GM23338 (cell line): ENCODE data around the gene EDARADD. TPM values are rescaled to one million over a fixed set of nuclear protein-coding genes. Genes with fewer than 3 reads are reported as not detected.

Experiments used
- ATAC-seq: fragments of 200-7000 bp; cut with Tn5 transposase; 3 replicates; pipeline ENCODE4 v1.9.1; 2020
- DNase-seq: peaks from one replicate; pipeline ENCODE4 v3.0.0-alpha.2; 2015; ENCODE audit warnings: low spot score
- H2AFZ ChIP-seq: fragments of 200-600 bp; sonication (generic); 2 replicates; pipeline ENCODE4 v1.8.0; 2016; ENCODE audit warnings: antibody characterized with exemption, mild to moderate bottlenecking, moderate library complexity
- H3F3A ChIP-seq: fragments of 200-600 bp; sonication (generic); replicated peaks from 2 replicates; pipeline ENCODE4 v1.8.0; 2017; ENCODE audit warnings: antibody characterized with exemption, mixed run types, low read depth
- H3K27ac ChIP-seq: fragments of 200-600 bp; sonication (generic); 2 replicates; pipeline ENCODE4 v1.6.1; 2016; ENCODE audit warnings: low read depth
- H3K27me3 ChIP-seq: fragments of 200-600 bp; sonication (generic); 2 replicates; pipeline ENCODE4 v1.8.0; 2016; ENCODE audit warnings: mild to moderate bottlenecking, mixed run types, moderate library complexity; ENCODE audit not compliant: insufficient read depth
- H3K36me3 ChIP-seq: fragments of 200-600 bp; sonication (generic); 2 replicates; pipeline ENCODE4 v1.8.0; 2016; ENCODE audit warnings: mild to moderate bottlenecking; ENCODE audit not compliant: insufficient read depth
- H3K4me1 ChIP-seq: fragments of 200-600 bp; sonication (generic); 2 replicates; pipeline ENCODE4 v1.8.0; 2016; ENCODE audit warnings: mild to moderate bottlenecking, moderate library complexity; ENCODE audit not compliant: insufficient read depth
- H3K4me2 ChIP-seq: fragments of 200-600 bp; sonication (generic); 2 replicates; pipeline ENCODE4 v1.7.1; 2017; ENCODE audit warnings: mixed run types
- H3K4me3 ChIP-seq: fragments of 200-600 bp; sonication (generic); 2 replicates; pipeline ENCODE4 v1.6.1; 2016; ENCODE audit warnings: mixed run types
- H3K79me2 ChIP-seq: fragments of 200-600 bp; sonication (generic); replicated peaks from 2 replicates; pipeline ENCODE4 v1.8.0; 2017; ENCODE audit warnings: mild to moderate bottlenecking; ENCODE audit not compliant: insufficient read depth
- H3K9me2 ChIP-seq: fragments of 200-600 bp; sonication (generic); 2 replicates; pipeline ENCODE4 v1.8.0; 2017; ENCODE audit not compliant: insufficient read depth
- H4K20me1 ChIP-seq: fragments of 200-600 bp; sonication (generic); replicated peaks from 2 replicates; pipeline ENCODE4 v1.8.0; 2017; ENCODE audit warnings: mild to moderate bottlenecking; ENCODE audit not compliant: insufficient read depth
- H3K27ac Mint-ChIP-seq: 2 replicates; pipeline ENCODE4 v1.8.0; 2020; ENCODE audit warnings: inconsistent platforms, mild to moderate bottlenecking, moderate library complexity, mixed read lengths
- H3K27me3 Mint-ChIP-seq: 3 replicates; pipeline ENCODE4 v1.8.0; 2022; ENCODE audit warnings: low read depth, mild to moderate bottlenecking, moderate library complexity, mixed read lengths, inconsistent platforms; ENCODE audit not compliant: insufficient read depth, poor library complexity
- H3K36me3 Mint-ChIP-seq: 3 replicates; pipeline ENCODE4 v1.8.0; 2021; ENCODE audit warnings: low read depth, mild to moderate bottlenecking, inconsistent platforms, moderate library complexity, mixed read lengths
- H3K4me1 Mint-ChIP-seq: 3 replicates; pipeline ENCODE4 v1.8.0; 2020; ENCODE audit warnings: mild to moderate bottlenecking, inconsistent platforms, mixed read lengths
- H3K4me3 Mint-ChIP-seq: 3 replicates; pipeline ENCODE4 v1.8.0; 2021; ENCODE audit warnings: moderate library complexity, mild to moderate bottlenecking, inconsistent platforms, mixed read lengths
- H3K9me3 Mint-ChIP-seq: 3 replicates; pipeline ENCODE4 v1.8.0; 2020; ENCODE audit warnings: moderate library complexity, mild to moderate bottlenecking, inconsistent platforms, mixed read lengths
- CREB1 ChIP-seq: fragments of 250-450 bp; sonication (Bioruptor Pico); IDR thresholded peaks from 2 replicates; pipeline ENCODE4 v1.5.0; 2020; ENCODE audit warnings: low read depth, mild to moderate bottlenecking, moderate library complexity
- EZH2 ChIP-seq: fragments of 200-600 bp; sonication (generic); IDR thresholded peaks from one replicate; pipeline ENCODE4 v1.8.0; 2017; ENCODE audit warnings: antibody characterized with exemption, mild to moderate bottlenecking, low read depth; ENCODE audit not compliant: unreplicated experiment
- EZH2phosphoT487 ChIP-seq: fragments of 200-600 bp; sonication (generic); IDR thresholded peaks from one replicate; pipeline ENCODE4 v1.8.1; 2018; ENCODE audit warnings: antibody characterized with exemption; ENCODE audit not compliant: unreplicated experiment
- JUNB ChIP-seq: IDR thresholded peaks from one replicate; pipeline ENCODE4 v1.6.1; 2016; ENCODE audit warnings: antibody characterized with exemption; ENCODE audit not compliant: unreplicated experiment
- STAT1 ChIP-seq: IDR thresholded peaks from one replicate; pipeline ENCODE4 v1.6.1; 2016; ENCODE audit warnings: antibody characterized with exemption; ENCODE audit not compliant: unreplicated experiment
- ZNF114 ChIP-seq: fragments of 250-450 bp; sonication (Bioruptor Pico); IDR thresholded peaks from 2 replicates; pipeline ENCODE4 v1.5.0; 2020; ENCODE audit warnings: mild to moderate bottlenecking, moderate library complexity
- ZNF331 ChIP-seq: fragments of 250-450 bp; sonication (Bioruptor Pico); IDR thresholded peaks from 2 replicates; pipeline ENCODE4 v1.5.0; 2020; ENCODE audit warnings: low read depth, mild to moderate bottlenecking, moderate library complexity
- polyA plus RNA-seq: library from polyadenylated mRNA; unstranded; fragments of >200 nt; fragmentation: Nextera tagmentation; extraction: Ambion mirVana; gene quantifications from 2 replicates; pipeline ENCODE4 v1.2.1, GENCODE V29; 2016
- total RNA-seq: library from RNA; depleted of rRNA; stranded (reverse); fragments of >200 nt; shearing (Covaris generic); gene quantifications from 2 replicates; pipeline ENCODE4 v1.2.3, GENCODE V29; 2014
- TF ChIP-seq, protein P1 (sequence below): IDR thresholded peaks from 2 replicates; pipeline ENCODE4 v1.6.1; 2016; ENCODE audit warnings: antibody characterized with exemption
- TF ChIP-seq, protein P2 (sequence below), 2 experiments: fragments of 200-600 bp in 1 of 2; sonication (generic) in 1 of 2; conservative IDR thresholded peaks; 2 replicates each; pipeline versions ENCODE4 v1.5.1 to v1.6.1; 2016 to 2017; ENCODE audit warnings: antibody characterized with exemption in 2 of 2, low read depth in 2 of 2, mild to moderate bottlenecking in 2 of 2, moderate library complexity in 1 of 2
- TF ChIP-seq, protein P3 (sequence below): IDR thresholded peaks from one replicate; pipeline ENCODE4 v1.6.1; 2018; ENCODE audit warnings: antibody characterized with exemption; ENCODE audit not compliant: unreplicated experiment

Gene EDARADD
- total and polyA plus RNA-seq, 2 experiments from 2014 or later: 3.7 to 4.4 TPM

DNA sequence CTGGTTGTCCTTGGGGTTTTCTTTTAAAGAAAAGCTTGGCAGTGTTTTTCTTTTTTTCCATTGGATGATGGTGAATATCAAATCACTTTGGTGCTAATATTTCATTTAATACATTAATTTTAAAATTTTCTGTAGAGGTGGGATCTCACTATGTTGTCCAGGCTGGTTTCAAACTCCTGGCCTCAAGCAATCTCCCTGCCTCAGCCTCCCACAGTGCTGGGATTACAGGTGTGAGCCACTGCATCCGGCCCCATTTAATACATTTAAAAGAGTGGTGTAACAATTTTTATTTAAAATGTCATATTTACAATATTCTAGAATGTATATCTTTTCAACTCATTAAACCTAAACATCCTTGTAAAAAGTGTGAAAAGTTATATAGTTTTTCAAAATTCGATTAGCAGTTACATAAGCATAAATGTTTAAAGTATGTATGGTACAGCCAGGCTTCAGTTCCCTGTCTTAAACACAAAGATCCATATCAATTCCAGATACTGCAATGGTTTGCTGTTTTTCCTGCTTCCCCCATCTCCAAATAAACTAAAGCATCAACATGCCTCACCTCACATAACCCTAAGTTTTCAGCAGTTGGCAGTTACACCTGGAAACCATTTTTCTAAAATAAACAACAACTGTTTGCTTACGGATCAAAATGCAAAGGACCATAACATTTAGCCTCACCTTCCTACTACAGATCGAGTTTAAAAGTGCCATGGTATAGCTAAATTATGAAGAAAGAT, 120.8 kb downstream of the EDARADD start:
- Histone ChIP-seq H4K20me1 (no peaks in the 10 kb centered on the region), H3K36me3 (no peaks in the 10 kb centered on the region), H3K4me3 (no peak overlapping the region), H2AFZ (peak overlapping the region; percentile 29; the same call in 1 of the 2 replicates), H3K79me2 (no peaks in the 10 kb centered on the region), H3K27ac (no peak overlapping the region), H3K27me3 (no peaks in the 10 kb centered on the region), H3F3A (no peaks in the 10 kb centered on the region), H3K9me2 (no peaks in the 10 kb centered on the region), H3K4me2 (no peak overlapping the region), H3K4me1 (peaks cover 14% of the 10 kb centered on the region)
- TF ChIP-seq, protein P1, sequence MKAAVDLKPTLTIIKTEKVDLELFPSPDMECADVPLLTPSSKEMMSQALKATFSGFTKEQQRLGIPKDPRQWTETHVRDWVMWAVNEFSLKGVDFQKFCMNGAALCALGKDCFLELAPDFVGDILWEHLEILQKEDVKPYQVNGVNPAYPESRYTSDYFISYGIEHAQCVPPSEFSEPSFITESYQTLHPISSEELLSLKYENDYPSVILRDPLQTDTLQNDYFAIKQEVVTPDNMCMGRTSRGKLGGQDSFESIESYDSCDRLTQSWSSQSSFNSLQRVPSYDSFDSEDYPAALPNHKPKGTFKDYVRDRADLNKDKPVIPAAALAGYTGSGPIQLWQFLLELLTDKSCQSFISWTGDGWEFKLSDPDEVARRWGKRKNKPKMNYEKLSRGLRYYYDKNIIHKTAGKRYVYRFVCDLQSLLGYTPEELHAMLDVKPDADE: no peak
- TF ChIP-seq, protein P2, sequence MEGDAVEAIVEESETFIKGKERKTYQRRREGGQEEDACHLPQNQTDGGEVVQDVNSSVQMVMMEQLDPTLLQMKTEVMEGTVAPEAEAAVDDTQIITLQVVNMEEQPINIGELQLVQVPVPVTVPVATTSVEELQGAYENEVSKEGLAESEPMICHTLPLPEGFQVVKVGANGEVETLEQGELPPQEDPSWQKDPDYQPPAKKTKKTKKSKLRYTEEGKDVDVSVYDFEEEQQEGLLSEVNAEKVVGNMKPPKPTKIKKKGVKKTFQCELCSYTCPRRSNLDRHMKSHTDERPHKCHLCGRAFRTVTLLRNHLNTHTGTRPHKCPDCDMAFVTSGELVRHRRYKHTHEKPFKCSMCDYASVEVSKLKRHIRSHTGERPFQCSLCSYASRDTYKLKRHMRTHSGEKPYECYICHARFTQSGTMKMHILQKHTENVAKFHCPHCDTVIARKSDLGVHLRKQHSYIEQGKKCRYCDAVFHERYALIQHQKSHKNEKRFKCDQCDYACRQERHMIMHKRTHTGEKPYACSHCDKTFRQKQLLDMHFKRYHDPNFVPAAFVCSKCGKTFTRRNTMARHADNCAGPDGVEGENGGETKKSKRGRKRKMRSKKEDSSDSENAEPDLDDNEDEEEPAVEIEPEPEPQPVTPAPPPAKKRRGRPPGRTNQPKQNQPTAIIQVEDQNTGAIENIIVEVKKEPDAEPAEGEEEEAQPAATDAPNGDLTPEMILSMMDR (conservative IDR thresholded peaks at IDR 0.05; ENCODE audit: low read depth in 2 of 2): no peak
- TF ChIP-seq CREB1 (CRISPR knock-in tag) (no peak), ZNF114 (no peak)
- no peak for DNase-seq
- Mint-ChIP-seq H3K27ac (no peak overlapping the region), H3K27me3 (peaks cover 4% of the 10 kb centered on the region), H3K9me3 (no peaks in the 10 kb centered on the region), H3K4me1 (peaks cover 13% of the 10 kb centered on the region), H3K36me3 (no peaks in the 10 kb centered on the region), H3K4me3 (no peak overlapping the region)
- no peak for ATAC-seq

DNA sequence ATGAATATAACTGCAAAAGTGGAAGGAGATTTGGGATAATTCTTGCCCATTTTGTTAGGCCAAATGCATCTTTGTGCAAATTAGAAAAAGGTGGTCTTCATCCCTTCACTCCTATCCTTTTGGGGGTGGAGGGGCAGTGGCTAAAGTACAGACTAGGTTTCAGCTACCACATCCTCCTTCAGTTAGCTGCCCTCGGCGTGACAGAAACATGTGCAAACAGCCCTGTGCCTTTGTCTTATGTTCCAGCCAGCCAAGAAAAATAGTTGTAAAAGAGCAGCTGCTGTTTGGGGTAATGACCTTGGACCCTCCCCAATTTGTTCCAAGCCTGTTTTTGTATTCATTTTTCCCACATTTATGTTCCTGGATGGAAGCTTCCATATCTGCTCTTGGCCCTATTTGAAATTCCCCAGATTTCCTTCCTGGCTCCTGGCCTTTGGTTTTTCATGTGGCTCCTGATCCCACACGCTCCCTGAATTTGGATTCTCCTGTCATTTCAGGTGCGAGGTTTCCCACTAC, 121.4 kb downstream of the EDARADD start:
- DNase-seq (no peak), ATAC-seq (no peak)
- no peak overlapping the region for H3K27ac Mint-ChIP-seq

More for the DNA sequence above, 121.4 kb downstream of the EDARADD start:
- no peaks in the 10 kb centered on the region for H3K79me2 ChIP-seq
- H3K4me1 ChIP-seq: peaks cover 14% of the 10 kb centered on the region
- Mint-ChIP-seq H3K9me3 (no peaks in the 10 kb centered on the region), H3K36me3 (no peaks in the 10 kb centered on the region), H3K4me1 (peaks cover 9% of the 10 kb centered on the region), H3K27me3 (peaks cover 4% of the 10 kb centered on the region), H3K4me3 (no peak overlapping the region)
- no peaks in the 10 kb centered on the region for H3K9me2 ChIP-seq
- TF ChIP-seq JUNB (no peak), ZNF114 (no peak), EZH2phosphoT487 (no peak), EZH2 (no peak), ZNF331 (CRISPR knock-in tag) (no peak), STAT1 (no peak)
- TF ChIP-seq, protein P3, sequence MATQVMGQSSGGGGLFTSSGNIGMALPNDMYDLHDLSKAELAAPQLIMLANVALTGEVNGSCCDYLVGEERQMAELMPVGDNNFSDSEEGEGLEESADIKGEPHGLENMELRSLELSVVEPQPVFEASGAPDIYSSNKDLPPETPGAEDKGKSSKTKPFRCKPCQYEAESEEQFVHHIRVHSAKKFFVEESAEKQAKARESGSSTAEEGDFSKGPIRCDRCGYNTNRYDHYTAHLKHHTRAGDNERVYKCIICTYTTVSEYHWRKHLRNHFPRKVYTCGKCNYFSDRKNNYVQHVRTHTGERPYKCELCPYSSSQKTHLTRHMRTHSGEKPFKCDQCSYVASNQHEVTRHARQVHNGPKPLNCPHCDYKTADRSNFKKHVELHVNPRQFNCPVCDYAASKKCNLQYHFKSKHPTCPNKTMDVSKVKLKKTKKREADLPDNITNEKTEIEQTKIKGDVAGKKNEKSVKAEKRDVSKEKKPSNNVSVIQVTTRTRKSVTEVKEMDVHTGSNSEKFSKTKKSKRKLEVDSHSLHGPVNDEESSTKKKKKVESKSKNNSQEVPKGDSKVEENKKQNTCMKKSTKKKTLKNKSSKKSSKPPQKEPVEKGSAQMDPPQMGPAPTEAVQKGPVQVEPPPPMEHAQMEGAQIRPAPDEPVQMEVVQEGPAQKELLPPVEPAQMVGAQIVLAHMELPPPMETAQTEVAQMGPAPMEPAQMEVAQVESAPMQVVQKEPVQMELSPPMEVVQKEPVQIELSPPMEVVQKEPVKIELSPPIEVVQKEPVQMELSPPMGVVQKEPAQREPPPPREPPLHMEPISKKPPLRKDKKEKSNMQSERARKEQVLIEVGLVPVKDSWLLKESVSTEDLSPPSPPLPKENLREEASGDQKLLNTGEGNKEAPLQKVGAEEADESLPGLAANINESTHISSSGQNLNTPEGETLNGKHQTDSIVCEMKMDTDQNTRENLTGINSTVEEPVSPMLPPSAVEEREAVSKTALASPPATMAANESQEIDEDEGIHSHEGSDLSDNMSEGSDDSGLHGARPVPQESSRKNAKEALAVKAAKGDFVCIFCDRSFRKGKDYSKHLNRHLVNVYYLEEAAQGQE: no peak
- TF ChIP-seq, protein P2 (conservative IDR thresholded peaks at IDR 0.05; ENCODE audit: low read depth in 2 of 2): no peak
- no peak overlapping the region for H3K4me3 ChIP-seq
- peak overlapping the region; percentile 29 for H2AFZ ChIP-seq
- H3F3A ChIP-seq: no peaks in the 10 kb centered on the region
- no peaks in the 10 kb centered on the region for H3K36me3 ChIP-seq
- H3K4me2 ChIP-seq: no peak overlapping the region
- no peaks in the 10 kb centered on the region for H4K20me1 ChIP-seq
- no peak overlapping the region for H3K27ac ChIP-seq
- no peaks in the 10 kb centered on the region for H3K27me3 ChIP-seq
